Right hindlimb (tissue), 1 donor: Measurements from ENCODE around the gene OPA3.

Source experiments
- DNase-seq: peaks from one replicate; pipeline ENCODE4 v3.0.0-alpha.2; 2018

OPA3 gene

GRCh38 chr19:45499196-45500180 lies 85.1 kb downstream of the OPA3 start:
- DNase-seq = peak; percentile 50

GRCh38 chr19:45498411-45499195 lies 86.0 kb downstream of the OPA3 start, which contains the start of gene PPM1N:
TSS of gene PPM1N (plus strand) at chr19:45498443. CDS start at chr19:45498473, 30 bp downstream.
- DNase-seq = no peak

GRCh38 chr19:45497791-45498190 lies 86.8 kb downstream of the OPA3 start:
- no peak for DNase-seq

GRCh38 chr19:45496349-45496953 lies 88.2 kb downstream of the OPA3 start:
- peak; percentile 70 for DNase-seq

- DNase-seq = no peak
Measured at GRCh38 chr19:45495178-45495577, 89.4 kb downstream of the OPA3 start.

- DNase-seq = no peak
Measured at GRCh38 chr19:45494261-45494916, 90.2 kb downstream of the OPA3 start.

DNA sequence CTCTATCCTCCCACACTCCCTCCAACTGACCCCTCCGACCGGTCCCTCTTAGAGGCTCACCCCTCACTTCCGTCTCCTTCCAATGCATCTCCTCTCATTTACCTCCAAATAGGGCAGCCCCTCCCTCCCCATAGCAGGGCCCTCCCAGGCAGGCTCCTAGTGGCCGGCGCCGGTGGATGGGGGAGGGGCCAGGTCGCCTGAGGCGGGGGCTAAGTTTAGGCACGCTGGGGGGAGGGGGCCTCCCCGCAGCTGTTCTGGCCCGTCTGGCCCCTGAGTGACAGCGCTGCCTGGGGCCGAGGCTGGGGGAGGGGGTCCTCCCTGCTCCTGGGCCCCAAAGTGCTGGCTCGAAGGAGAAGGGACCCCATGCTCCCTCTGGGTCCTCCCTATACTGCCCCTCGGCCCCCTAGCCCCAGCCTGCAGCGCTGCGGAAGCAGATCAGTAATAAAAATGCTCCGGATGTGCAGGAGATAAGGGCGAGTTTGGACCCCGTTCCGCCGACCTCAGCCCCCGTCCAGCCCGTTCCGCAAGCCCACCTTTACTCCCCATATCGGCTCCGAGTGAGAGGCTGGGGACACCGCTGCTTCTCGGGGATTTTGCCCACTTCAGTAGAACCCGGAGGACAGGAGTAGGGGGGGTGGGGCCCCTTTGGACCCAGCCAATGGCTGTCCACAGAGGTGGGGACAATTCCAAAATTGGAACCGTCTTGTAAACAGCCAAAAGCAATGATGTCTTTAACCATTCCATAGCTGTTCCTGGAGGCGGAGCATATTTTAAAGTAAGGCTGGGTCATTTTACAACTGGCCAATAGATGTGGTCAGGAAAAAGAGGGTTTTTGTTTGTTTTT lies 91.8 kb downstream of the OPA3 start:
- DNase-seq = peak; percentile 81

DNA sequence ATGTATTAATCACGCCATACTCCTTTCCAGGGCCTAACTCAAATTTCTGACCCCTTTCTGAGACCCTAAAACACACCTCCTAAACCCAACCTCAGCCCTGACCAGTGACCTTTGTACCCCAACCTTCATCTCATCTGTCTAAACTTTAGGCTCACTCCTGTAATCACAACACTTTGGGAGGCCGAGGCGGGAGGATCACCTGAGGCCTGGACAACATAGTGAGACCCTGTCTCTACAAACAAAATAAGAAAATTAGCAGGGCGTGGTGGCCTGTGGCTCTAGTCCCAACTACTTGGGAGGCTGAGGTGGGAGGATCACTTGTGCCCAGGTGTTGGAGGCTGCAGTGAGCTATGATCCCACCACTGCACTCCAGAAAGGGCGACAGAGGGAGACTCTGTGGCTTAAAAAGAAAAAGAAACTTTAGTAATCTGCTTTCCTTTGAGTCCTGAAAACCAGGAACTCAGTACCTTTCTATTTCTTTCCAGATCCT lies 92.4 kb downstream of the OPA3 start:
- DNase-seq = no peak

DNA sequence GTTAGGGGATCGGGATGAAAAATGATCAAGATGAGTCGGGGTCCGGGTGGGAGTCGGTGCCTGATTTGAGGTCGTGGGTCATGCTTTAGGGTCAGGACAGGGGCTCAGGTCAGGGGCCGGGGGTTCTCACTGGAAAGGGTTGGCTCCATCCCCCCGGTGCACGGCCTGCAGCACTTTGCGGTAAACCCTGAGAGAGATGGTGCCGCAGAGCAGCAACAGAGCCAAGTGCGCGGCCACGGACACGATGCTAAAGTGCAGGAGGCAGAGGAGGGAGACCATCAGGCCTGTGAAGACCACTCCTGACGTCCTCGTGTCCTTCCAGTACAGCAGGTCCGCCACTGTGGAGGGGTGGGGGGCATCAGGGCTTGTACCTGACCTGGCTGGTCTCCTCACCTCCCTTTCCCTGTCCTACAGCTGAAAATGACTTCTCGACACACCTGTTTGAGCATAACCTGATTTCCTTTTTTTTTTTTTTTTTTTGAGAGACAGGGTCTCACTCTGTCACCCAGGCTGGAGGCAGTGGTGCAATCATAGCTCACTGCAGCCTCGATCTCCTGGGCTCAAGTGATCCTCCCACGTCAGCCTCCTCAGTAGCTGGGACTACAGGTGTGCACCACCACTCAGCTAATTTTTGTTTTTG lies 95.3 kb downstream of the OPA3 start:
- DNase-seq = no peak

DNA sequence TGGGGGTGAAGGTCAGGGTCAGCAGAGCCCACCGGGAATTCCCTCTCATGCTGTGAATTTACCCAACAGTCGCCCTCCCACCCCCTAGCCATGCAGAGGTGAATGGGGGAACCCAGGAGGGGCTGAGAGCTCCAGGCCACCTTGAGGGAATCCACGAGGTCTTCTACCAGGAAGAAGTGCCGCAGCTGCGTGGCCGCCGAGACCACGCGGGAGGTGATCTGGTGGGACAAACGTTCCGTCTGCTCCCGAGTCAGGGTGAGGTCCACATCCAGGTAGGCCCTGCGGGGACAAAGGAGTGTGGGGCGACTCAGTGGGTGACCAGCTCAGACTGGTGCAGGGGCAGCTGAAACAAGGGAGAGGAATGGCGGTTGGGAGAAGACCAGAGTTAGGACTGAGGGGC lies 95.9 kb downstream of the OPA3 start:
- no peak for DNase-seq

DNA sequence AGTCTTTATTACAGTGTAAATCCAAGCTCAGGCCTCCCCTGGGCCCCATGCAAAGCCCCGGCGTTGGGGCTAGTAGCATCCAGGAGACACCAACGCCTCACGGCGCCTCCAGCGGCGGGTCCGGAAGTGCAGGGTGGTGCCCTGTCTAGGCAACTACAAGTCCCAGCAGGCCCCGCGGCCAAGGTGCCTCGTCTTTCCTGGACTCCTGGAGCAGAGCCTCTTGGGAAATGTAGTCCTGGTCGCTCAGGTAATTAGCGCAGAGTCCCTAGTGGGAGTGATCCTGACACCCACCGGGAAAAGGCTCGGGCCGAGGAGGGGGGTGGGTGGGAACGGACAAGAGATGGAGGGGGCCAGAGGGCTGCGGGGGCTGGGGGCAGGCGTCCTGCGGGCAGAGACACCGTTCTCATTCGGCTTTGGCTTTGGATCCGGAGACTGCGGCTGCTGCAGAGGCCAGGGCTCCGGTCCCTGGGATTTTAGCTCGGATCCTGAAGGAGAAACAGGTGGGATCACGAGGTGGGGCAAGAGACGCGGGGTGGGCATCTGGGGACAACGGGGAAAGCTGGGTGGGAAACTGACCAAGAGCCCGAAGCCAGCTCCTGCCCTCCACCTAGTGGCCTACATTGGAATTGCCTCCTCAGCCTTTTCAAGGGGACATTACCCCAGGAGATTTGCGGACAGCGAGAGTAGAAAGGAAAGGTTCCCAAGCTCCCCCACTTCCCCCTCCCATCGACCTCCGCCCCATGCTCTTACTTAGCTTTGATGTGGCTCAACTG lies 99.1 kb downstream of the OPA3 start:
- peak; percentile 96 for DNase-seq

- DNase-seq = no peak
Measured at GRCh38 chr19:45484273-45484945, 100.2 kb downstream of the OPA3 start.

- no peak for DNase-seq
Measured at GRCh38 chr19:45483033-45483432, 101.6 kb downstream of the OPA3 start.

- DNase-seq = peak; percentile 91
Measured at GRCh38 chr19:45478454-45479238, 106.0 kb downstream of the OPA3 start.

DNA sequence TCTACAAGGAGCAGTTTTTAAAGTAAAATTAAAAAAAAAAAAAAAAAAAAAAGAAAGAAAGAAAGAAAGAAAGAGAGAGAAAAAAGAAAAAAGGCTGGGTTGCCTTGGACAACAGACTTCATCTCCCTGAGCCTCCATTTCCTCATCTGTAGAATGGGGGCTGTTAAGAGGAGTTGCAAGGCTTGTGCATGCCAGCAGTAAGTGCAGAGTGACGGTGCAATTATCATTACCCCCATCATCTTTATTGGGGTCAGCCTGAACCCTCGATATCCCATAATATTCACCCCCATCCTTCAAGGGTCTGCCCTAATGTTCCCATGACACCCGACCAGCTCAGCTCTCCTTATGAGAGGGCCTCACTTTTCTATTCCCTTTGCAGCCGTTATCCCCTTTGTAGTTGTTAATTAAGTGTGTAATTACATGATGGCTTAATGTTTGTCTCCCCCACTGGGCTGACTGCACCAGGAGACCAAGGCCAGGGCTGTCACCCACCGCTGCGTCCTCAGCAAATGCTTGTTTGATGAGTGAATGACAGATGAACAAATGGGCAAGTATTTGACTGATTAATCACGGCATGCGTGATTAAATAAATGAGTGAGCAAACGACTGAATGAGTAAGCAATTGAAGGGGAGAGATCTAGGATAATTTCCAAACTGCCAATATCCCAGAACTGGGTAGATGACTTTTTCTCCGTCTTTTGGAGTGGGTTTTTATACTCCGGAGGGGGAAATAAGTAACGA lies 106.7 kb downstream of the OPA3 start:
- peak; percentile 47 for DNase-seq
